Inferior parietal cortex (tissue), 1 donor: ENCODE measurements around the gene CHD3.

ENCODE experiments used
- DNase-seq: peaks from one replicate; pipeline ENCODE4 v3.0.0-alpha.2; 2016; ENCODE audit errors: extremely low spot score

The CHD3 gene

GRCh38 chr17:7888184-7888920 is at the start of gene CHD3:
Gene CHD3, plus strand, starts transcription at chr17:7888789. Its CDS starts 212 bp downstream, at chr17:7889001.
- DNase-seq, result peak; percentile 28

DNA sequence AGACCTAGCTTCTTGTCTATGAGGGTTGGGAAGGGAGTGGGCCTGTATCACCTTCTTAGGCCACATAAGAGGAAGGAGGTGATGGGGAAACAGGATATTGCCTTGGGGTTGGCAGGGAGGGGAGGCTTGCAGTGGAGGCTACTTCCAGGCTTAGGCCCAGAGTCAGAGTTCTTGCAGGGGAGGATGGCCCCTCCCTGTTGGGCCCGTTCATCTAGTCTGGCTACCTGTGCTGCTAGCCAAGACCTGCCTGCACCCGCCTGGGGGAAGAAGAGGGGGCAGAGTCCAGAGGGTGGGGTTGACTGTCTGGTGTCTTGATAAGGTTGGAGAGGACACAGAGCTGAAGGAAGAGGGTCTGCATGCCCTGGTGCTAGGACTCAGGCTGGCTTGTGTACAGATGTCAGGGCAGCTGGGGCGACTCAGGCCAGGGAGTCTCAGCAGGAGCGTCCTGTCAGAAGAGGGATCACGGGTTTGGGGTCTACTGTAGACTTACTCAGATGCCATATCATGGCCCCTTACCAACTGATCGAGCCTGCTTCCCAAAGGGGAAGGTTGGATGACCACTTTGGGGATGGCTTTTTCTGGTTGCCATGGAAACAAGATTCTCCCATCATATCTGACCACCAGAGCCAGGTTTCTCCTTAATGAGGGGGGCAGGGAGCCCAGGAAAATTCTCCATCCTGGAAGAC is 49.3 kb upstream of the CHD3 start:
- no peak for DNase-seq

DNA sequence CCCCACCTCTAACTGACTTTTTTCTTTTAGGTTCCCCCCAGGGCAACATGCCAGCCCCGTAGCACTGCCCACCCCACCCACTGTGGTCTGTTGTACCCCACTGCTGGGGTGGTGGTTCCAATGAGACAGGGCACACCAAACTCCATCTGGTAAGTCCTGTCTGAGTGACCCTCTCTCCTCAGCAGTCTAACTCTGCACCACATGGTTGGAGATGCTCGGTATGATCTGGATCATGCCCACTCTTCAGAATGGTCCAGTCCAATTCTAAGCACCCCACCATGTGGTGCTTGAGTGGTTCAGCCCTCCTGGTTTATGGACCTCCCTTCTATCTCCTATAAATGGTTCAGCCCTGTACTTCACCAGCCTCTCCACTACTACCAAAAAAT is 48.7 kb upstream of the CHD3 start:
- no peak for DNase-seq

DNA sequence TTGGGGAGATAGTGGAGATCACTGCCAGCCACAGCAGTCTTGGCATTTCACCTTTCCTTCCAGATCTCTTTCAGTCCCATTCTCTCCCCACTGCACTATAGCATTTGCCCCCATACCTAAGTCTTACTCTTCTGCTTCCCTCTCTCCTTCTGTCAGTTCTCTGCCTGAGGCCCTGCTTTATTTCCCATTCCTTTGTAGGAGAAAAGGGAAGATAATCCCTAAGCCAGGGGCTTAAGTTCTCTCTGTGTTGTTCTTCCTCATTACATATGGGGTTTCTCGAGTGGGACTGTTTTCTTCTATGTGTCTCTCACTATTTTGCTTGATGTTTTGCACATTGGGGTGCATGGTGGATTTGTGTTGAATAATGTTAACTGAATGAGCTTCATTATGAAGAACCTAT is 48.1 kb upstream of the CHD3 start:
- no peak for DNase-seq

GRCh38 chr17:7840875-7841274 is 47.7 kb upstream of the CHD3 start:
- DNase-seq, result no peak

DNA sequence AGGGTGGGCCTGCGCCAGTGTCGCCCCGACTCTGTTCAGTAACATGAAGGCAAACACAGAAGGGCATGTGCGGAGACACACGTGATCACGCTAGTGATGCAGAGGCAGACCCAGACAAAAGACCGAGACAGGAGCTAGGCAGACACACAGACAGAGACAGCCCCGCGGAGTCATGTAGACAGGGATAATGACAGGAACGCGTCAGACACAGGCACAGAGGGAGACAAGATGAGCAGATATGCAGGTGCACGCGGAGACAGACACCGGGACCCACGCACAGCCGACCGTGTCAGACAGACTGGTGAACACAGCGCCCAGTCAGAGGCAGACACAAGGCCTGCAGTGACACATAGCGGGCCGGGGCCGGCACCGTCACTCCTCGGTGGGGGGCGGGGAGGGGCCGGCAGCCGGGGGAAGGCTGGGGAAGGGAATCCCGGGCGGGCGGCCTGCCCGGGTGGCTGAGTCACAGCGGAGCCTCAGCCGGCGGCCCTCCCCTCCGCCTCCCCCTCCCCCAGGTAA is 47.1 kb upstream of the CHD3 start:
- DNase-seq, result peak; percentile 67

DNA sequence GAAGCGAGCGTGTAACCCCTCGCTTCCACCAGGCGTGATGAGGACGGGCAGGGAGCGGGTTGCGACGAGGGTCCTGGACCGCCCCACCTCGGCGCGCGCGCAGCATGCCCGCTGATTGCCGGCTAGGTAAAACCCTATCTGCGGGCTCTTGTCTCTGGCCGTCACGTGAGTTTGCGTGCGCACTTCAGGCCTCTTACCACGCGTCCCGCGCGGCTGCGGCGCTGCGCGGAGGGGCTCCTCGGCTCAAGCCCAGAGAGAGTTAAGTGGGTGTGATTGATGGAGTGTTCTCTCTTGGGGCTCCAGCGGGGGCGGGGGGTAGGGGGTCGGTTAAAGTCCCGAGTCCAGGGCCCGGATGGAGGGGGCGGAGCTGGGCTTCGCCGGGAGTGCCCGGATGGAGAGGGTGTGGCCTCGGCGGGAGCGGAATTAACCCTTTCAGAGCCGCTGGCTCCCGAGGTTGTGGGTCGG is 46.6 kb upstream of the CHD3 start:
- peak; percentile 87 for DNase-seq

DNA sequence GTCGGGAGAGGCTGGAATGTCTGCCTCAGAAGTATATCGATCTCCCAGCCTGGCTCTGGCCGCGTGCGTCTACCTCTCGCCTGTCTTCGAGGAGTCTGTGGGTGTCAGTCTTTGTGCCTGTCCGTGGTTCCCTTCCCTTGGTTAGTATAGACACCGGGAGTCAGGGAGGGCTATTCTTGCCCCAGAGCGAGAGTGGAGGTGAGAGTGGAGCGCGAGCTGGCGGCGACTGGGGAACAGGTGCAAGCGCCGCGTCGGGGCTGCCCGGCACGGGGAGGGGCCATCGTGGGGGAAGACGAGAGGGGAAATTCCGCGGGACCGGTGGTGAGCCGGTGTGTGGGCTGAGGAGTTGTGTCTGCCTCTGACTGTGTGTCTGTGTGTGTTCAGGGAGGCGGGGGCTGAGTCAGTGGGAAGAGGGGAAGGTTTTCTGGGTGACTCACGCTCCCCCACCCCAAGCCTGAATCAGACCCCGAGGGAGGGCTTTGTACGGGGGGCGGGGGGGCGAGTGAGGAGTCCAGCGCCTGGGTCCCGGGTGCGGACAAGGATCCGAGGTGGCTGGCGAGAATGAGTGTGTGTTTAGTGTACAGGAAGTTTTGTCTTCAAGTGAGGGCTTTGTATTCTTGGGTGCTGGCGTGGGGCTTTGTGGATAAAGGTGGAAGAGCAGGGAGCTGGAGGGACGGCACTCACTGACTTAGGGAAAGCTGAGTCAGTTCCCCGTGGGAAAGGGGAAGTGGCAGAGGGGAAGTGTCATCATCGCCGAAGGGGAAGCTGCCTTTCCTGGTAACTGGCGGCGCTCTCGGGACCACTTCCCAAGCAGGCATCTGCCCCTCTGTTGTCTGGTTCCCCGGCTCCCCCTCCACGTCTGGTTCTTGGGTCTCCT is 46.0 kb upstream of the CHD3 start:
- DNase-seq, result peak; percentile 47

DNA sequence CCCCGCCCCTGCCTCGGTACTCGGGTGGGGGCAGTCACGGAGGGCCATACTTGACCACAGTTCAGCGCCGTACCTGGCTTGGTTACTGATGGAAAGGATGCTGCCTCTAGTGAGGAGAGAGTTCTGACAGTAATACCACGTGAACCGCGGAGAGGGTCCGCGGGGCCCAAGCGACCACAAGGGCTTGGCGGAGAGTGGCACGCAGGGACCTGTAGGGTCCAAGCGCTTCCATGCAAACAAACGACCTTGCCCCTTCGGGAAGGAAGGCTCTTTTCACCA is 45.4 kb upstream of the CHD3 start:
- DNase-seq, result peak; percentile 13

DNA sequence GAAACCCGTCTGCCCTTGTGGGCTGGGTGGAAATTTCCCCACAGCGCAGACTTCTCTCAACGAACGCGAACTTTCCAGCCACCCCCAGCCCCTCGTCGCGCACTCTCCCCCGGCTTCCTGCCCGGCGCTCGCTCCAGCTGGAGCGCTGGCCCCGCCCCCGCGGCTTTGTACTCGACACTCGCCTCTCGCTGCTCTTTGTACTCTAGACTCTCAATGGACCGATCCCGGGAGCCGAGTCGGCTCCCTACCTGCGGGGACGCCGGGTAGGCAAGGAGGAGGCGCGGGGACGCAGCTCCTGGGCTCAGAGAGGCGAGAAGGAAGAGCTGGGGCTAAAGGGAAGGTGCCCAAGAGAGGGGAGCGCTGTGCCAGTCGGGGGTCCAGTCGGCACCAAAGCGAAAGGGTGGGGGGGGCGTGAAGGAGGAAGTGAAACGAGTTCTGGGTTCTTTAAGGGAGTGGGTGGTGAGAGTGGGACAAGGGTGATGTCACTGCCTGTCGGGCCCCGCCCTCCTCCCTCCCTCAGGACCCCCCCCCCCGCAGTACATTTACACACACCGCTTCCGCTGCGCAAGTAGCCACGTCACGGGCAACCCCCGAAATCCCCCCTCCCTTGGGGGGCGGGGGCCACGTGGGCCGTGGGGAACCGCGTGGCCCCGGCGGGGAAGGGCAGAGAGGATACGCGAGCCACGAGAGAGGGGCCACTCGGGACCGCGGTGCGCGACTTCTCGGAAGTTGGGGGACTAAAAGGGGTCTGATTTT is 44.9 kb upstream of the CHD3 start:
- peak; percentile 42 for DNase-seq

GRCh38 chr17:7844292-7845154 is 44.1 kb upstream of the CHD3 start:
- DNase-seq, result peak; percentile 96

GRCh38 chr17:7845359-7846062 is 43.1 kb upstream of the CHD3 start:
- DNase-seq, result no peak

DNA sequence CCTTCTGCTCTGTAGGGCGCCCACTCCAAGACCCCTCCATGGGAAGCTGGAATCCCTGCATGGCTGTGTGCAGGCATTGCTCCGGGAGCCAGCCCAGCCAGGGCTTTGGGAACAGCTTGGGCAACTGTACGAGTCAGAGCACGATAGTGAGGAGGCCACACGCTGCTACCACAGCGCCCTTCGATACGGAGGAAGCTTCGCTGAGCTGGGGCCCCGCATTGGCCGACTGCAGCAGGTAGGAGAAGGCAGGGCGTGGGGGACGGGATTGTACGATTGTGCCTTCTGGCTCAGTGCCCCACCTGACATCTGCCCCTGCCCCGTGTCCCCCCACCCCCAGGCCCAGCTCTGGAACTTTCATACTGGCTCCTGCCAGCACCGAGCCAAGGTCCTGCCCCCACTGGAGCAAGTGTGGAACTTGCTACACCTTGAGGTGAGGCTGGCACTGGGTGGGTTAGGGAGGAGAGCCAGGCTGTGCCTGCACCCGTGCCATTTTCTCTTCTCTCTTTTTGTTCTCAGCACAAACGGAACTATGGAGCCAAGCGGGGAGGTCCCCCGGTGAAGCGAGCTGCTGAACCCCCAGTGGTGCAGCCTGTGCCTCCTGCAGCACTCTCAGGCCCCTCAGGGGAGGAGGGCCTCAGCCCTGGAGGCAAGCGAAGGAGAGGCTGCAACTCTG is 42.4 kb upstream of the CHD3 start:
- DNase-seq, result no peak

DNA sequence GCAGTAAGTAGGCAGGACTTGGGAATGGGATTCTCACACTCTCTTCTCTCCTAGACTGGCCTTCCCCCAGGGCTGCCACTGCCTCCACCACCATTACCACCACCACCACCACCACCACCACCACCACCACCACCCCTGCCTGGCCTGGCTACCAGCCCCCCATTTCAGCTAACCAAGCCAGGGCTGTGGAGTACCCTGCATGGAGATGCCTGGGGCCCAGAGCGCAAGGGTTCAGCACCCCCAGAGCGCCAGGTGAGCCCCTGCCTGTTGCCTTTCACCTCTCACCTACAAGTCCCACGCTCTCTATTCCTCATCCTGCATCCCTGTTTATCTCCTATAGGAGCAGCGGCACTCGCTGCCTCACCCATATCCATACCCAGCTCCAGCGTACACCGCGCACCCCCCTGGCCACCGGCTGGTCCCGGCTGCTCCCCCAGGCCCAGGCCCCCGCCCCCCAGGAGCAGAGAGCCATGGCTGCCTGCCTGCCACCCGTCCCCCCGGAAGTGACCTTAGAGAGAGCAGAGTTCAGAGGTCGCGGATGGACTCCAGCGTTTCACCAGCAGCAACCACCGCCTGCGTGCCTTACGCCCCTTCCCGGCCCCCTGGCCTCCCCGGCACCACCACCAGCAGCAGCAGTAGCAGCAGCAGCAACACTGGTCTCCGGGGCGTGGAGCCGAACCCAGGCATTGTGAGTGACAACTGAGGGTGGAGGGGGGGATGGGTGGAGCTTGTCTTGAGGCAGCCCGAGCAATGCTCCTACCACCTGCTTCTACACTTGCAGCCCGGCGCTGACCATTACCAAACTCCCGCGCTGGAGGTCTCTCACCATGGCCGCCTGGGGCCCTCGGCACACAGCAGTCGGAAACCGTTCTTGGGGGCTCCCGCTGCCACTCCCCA is 41.6 kb upstream of the CHD3 start:
- no peak for DNase-seq

DNA sequence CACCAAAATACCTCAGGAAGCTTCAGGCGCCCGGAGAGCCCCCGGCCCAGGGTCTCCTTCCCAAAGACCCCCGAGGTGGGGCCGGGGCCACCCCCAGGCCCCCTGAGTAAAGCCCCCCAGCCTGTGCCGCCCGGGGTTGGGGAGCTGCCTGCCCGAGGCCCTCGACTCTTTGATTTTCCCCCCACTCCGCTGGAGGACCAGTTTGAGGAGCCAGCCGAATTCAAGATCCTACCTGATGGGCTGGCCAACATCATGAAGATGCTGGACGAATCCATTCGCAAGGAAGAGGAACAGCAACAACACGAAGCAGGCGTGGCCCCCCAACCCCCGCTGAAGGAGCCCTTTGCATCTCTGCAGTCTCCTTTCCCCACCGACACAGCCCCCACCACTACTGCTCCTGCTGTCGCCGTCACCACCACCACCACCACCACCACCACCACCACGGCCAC is 40.4 kb upstream of the CHD3 start:
- DNase-seq, result no peak

DNA sequence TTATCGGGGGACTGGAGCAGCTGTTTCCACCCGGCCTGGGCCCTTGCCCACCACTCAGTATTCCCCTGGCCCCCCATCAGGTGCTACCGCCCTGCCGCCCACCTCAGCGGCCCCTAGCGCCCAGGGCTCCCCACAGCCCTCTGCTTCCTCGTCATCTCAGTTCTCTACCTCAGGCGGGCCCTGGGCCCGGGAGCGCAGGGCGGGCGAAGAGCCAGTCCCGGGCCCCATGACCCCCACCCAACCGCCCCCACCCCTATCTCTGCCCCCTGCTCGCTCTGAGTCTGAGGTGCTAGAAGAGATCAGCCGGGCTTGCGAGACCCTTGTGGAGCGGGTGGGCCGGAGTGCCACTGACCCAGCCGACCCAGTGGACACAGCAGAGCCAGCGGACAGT is 39.9 kb upstream of the CHD3 start:
- DNase-seq, result no peak

DNA sequence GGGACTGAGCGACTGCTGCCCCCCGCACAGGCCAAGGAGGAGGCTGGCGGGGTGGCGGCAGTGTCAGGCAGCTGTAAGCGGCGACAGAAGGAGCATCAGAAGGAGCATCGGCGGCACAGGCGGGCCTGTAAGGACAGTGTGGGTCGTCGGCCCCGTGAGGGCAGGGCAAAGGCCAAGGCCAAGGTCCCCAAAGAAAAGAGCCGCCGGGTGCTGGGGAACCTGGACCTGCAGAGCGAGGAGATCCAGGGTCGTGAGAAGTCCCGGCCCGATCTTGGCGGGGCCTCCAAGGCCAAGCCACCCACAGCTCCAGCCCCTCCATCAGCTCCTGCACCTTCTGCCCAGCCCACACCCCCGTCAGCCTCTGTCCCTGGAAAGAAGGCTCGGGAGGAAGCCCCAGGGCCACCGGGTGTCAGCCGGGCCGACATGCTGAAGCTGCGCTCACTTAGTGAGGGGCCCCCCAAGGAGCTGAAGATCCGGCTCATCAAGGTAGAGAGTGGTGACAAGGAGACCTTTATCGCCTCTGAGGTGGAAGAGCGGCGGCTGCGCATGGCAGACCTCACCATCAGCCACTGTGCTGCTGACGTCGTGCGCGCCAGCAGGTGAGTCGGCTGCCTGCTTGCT is 39.3 kb upstream of the CHD3 start:
- no peak for DNase-seq
